SKM-1 treated with dmso at 0.1 percent for 144 hours (cell line): ENCODE results near the gene PKN3.
A peak's percentile ranks its signal among the peaks of the same experiment; 100 is the strongest.

Experiments
- DNase-seq: peaks from one replicate; lab custom pipeline; 2025; ENCODE audit not compliant: unreplicated experiment; lab: John Stamatoyannopoulos, UW

PKN3 gene

GRCh38 chr9:128733256-128733655, 31.0 kb downstream of the PKN3 start:
- peak; percentile 60 for DNase-seq

- no peak for DNase-seq
Observed at GRCh38 chr9:128735373-128735772, 33.1 kb downstream of the PKN3 start.

DNA sequence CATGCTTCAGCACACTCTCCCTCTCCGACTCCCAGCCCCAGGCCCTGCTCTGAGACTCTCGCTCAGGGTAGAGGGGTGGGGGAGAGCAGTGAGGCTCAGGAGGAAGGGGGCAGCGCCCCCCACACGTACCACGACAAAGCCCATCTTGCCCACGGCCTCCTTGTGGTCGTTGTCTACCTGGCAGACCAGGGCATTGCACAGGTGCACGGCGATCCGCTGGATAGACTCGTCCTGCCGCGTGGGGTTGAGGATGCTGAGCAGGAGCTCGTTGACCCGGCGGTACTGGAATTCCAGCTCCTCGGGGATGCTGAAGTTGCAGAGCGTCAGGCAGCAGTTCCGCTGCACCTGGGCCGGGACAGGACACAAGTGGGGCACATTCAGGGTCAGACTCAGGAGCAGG, 40.1 kb downstream of the PKN3 start:
- DNase-seq = no peak

DNA sequence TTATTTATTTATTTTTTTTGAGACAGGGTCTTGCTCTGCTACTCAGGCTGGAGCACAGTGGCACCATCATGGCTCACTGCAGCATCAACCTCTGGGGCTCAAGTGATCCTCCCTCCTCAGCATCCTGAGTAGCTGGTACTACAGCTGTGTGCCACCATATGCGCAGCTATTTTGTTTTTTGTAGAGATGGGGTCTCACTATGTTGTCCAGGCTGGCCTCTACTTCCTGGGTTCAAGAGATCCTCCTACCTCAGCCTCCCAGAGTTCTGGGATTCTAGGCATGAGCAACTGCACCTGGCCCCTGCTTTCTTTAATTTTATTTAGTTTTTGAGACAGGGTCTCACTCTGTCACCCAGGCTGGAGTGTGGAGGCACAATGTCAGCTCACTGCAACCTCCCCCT, 41.1 kb downstream of the PKN3 start:
- DNase-seq = no peak

DNA sequence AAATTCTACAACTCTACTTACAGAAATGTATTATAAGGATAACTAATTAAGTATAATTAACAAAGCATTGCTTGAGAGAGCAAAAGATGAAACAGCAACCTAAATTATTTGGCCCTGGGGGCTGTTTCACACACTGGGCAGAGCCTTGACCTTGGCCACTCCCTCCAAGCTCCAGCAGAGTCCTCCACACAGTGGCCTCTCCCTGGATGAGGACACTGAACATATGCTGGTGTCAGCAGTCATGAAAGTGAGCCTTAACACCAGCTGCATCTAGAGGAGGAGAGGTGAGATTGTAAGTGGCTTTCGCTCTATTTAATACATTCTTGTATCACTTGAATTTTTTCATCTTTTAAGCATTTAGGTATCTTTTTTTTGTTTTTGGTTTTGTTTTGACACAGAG, 44.9 kb downstream of the PKN3 start:
- no peak for DNase-seq

- DNase-seq = no peak
Observed at GRCh38 chr9:128750926-128751595, 48.8 kb downstream of the PKN3 start.

DNA sequence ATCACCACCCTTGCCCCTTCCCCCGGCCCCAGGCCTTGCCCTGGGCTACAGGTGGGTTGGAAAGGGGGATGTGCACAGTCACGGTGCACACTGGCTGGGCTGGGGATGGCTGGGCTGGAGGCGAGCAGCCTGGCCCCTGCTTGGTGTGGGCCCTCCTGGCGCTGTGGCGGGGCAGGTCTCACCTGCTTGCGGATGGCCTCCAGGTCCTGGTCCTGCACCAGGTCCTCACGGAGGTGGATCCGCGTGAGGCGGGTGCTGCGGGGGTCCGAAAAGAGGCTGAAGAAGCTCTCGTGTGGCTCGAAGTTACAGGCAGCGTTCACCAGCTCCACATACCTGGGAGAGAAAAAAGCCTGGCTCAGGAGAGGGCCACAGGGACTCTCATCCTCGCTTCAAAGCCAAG, 51.3 kb downstream of the PKN3 start:
- no peak for DNase-seq

GRCh38 chr9:128757602-128758001, 55.3 kb downstream of the PKN3 start:
- DNase-seq = no peak

GRCh38 chr9:128762671-128763449, 60.6 kb downstream of the PKN3 start:
- DNase-seq = no peak

GRCh38 chr9:128764361-128764760, 62.1 kb downstream of the PKN3 start:
- no peak for DNase-seq

DNA sequence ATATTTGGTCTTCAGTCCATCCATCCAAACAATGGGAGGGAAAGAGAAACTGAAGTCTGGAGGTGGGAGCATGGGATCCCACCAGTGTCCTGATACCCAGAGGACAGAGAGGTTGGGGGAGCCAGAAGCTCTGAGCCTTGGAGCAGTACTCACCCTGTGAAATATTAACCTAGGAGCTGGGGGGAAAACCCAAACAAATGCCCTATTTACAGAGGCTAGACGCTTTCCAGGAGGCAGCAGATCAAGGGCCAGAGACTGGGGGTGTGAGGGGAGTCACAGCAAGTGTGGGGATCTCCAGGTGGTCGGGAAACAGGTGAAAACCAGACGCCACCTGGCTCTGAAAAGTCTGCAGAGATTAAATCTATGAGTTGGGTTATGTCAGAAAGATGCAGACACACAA, 63.2 kb downstream of the PKN3 start:
- no peak for DNase-seq

- DNase-seq = no peak
Observed at GRCh38 chr9:128768606-128769005, 66.3 kb downstream of the PKN3 start.
